ENCODE data around the gene CACNA2D3. TPM values are rescaled to one million over a fixed set of nuclear protein-coding genes. Genes with fewer than 3 reads are reported as not detected.

The CACNA2D3 gene
- total RNA-seq, 1 experiment from 2014 or later, result not detected

- H3K4me3 ChIP-seq (ENCODE audit: low read depth, low read length), result no peak overlapping the region
- TF ChIP-seq CTCF (IDR thresholded peaks at IDR 0.05; ENCODE audit: insufficient read depth in 1 of 2, low read depth in 1 of 2, low read length in 1 of 2, severe bottlenecking in 1 of 2, unreplicated experiment in 1 of 2), result no peak
- H3K27me3 Mint-ChIP-seq (ENCODE audit: insufficient read depth, unreplicated experiment), result peaks cover 19% of the 10 kb centered on the region
- no peaks in the 10 kb centered on the region for H3K9me3 ChIP-seq
- POLR2A ChIA-PET, result no interaction called here
- H3K27me3 ChIP-seq (replicated peaks; ENCODE audit: control insufficient read depth, insufficient read depth, low read length), result no peaks in the 10 kb centered on the region; the same call in 1 of the 2 replicates
- H3K36me3 ChIP-seq (ENCODE audit: control insufficient read depth, insufficient read depth, low read length), result no peaks in the 10 kb centered on the region
- no peak overlapping the region for H3K4me3 Mint-ChIP-seq (ENCODE audit: unreplicated experiment)
- no peaks in the 10 kb centered on the region for H3K4me1 ChIP-seq
- DNase-seq, result no peak
- intact Hi-C loops (cut with micrococcal nuclease; ENCODE audit: unreplicated experiment), result no loop called here
- no peaks in the 10 kb centered on the region for H3K9me3 Mint-ChIP-seq (ENCODE audit: unreplicated experiment)
- CTCF ChIA-PET, result no interaction called here
- no peaks in the 10 kb centered on the region for H3K36me3 Mint-ChIP-seq (ENCODE audit: insufficient read depth, unreplicated experiment)
- H3K4me1 Mint-ChIP-seq (ENCODE audit: low read depth, unreplicated experiment), result no peaks in the 10 kb centered on the region
- no TSS peak for BruUV-seq (replicated peaks)
- H3K27ac Mint-ChIP-seq (ENCODE audit: unreplicated experiment), result no peak overlapping the region
These were observed 137.3 kb downstream of the CACNA2D3 start for GRCh38 chr3:54259636-54260035.

- Histone ChIP-seq H3K4me1 (no peaks in the 10 kb centered on the region), H3K36me3 (ENCODE audit: control insufficient read depth, insufficient read depth, low read length) (no peaks in the 10 kb centered on the region), H3K9me3 (no peaks in the 10 kb centered on the region), H3K27me3 (replicated peaks; ENCODE audit: control insufficient read depth, insufficient read depth, low read length) (no peaks in the 10 kb centered on the region; the same call in 1 of the 2 replicates), H3K4me3 (ENCODE audit: low read depth, low read length) (no peak overlapping the region)
- intact Hi-C loops (cut with micrococcal nuclease; ENCODE audit: unreplicated experiment), result no loop called here
- ChIA-PET CTCF (no interaction called here), POLR2A (no interaction called here)
- H3K4me3 Mint-ChIP-seq (ENCODE audit: unreplicated experiment), result no peak overlapping the region
- TF ChIP-seq CTCF (IDR thresholded peaks at IDR 0.05; ENCODE audit: insufficient read depth in 1 of 2, low read depth in 1 of 2, low read length in 1 of 2, severe bottlenecking in 1 of 2, unreplicated experiment in 1 of 2), result no peak
- DNase-seq, result no peak
- no peak overlapping the region for H3K27ac Mint-ChIP-seq (ENCODE audit: unreplicated experiment)
- no peaks in the 10 kb centered on the region for H3K36me3 Mint-ChIP-seq (ENCODE audit: insufficient read depth, unreplicated experiment)
- peaks cover 19% of the 10 kb centered on the region for H3K27me3 Mint-ChIP-seq (ENCODE audit: insufficient read depth, unreplicated experiment)
- H3K9me3 Mint-ChIP-seq (ENCODE audit: unreplicated experiment), result no peaks in the 10 kb centered on the region
- no TSS peak for BruUV-seq (replicated peaks)
- no peaks in the 10 kb centered on the region for H3K4me1 Mint-ChIP-seq (ENCODE audit: low read depth, unreplicated experiment)
These were observed 138.8 kb downstream of the CACNA2D3 start for GRCh38 chr3:54261141-54261540.

DNA sequence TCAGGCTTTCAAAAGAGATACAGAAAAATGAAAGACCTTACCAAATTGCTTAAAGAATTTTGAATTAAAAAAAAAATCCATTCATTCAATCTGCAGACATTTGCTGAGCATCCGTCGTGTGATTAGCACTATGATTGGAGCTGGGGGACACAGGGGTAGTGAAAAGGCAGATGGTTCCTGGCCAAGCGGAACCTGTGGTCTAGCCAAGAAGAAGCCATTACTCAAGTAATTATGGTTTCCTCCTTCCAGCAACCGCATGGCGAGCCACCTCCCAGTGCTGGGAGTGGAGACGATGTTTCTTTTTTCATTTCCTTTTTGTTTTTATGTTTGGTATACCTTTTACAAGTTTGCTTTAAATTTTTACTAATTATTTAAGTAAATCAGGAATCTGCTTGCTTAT lies 140.2 kb downstream of the CACNA2D3 start:
- Mint-ChIP-seq H3K9me3 (ENCODE audit: unreplicated experiment) (no peaks in the 10 kb centered on the region), H3K27ac (ENCODE audit: unreplicated experiment) (no peak overlapping the region), H3K27me3 (ENCODE audit: insufficient read depth, unreplicated experiment) (peaks cover 13% of the 10 kb centered on the region), H3K36me3 (ENCODE audit: insufficient read depth, unreplicated experiment) (no peaks in the 10 kb centered on the region), H3K4me1 (ENCODE audit: low read depth, unreplicated experiment) (no peaks in the 10 kb centered on the region), H3K4me3 (ENCODE audit: unreplicated experiment) (no peak overlapping the region)
- no peaks in the 10 kb centered on the region for H3K9me3 ChIP-seq
- no peaks in the 10 kb centered on the region for H3K4me1 ChIP-seq
- POLR2A ChIA-PET, result no interaction called here
- intact Hi-C loops (cut with micrococcal nuclease; ENCODE audit: unreplicated experiment), result no loop called here
- no peak for DNase-seq
- H3K4me3 ChIP-seq (ENCODE audit: low read depth, low read length), result no peak overlapping the region
- no TSS peak for BruUV-seq (replicated peaks)
- H3K36me3 ChIP-seq (ENCODE audit: control insufficient read depth, insufficient read depth, low read length), result no peaks in the 10 kb centered on the region
- H3K27me3 ChIP-seq (replicated peaks; ENCODE audit: control insufficient read depth, insufficient read depth, low read length), result no peaks in the 10 kb centered on the region; the same call in 1 of the 2 replicates
- CTCF ChIA-PET, result no interaction called here
- no peak for TF ChIP-seq CTCF (IDR thresholded peaks at IDR 0.05; ENCODE audit: insufficient read depth in 1 of 2, low read depth in 1 of 2, low read length in 1 of 2, severe bottlenecking in 1 of 2, unreplicated experiment in 1 of 2)

All from Caco-2 (cell line).